Heart left ventricle (tissue), 13 donors: Measurements from ENCODE around the gene LRP5.

Experiments used
- CTCF ChIP-seq, 12 donors: fragments of 200-600 bp; sonication (generic) in 4 of 12; IDR thresholded peaks; one replicate each; pipeline versions ENCODE4 v1.5.0 to v1.8.0; 2018 to 2022; ENCODE audit warnings: antibody characterized with exemption in 12 of 12, mild to moderate bottlenecking in 5 of 12
- POLR2A ChIP-seq, 2 donors: fragments of 450-650 bp; IDR thresholded peaks; one replicate each; pipeline ENCODE4 v1.6.1; 2017; ENCODE audit warnings: antibody characterized with exemption in 2 of 2, mild to moderate bottlenecking in 2 of 2, moderate library complexity in 2 of 2
- donor health status: ischemic (EF 13 %, LVEDD 7.1; RV severe dilation, severe dysfunction).
- donor health status: DM: no; HTN: yes; CAD: no.
- donor health status: DM: no; HTN: no; CAD: no.
- donor health status: ischemic (EF 25% LVEDD 6.9; RV normal size, moderate dysfunction).
- donor health status: ischemic (EF 25% LVEDD 5.7; RV mildly dilated, moderate dysfunction).
- donor health status: ischemic (EF 35%, LVEDD 5.7; RV mildly dilated, moderate dysfunction).
- donor health status: nonischemic (EF 11% LVEDD 7.7; RV severe dilation, severe dysfunction).
- donor health status: DM: yes; HTN: yes; CAD: no.
- donor health status: PGD.
- donor health status: ischemic (EF 29% LVEDD 5.4; RV normal size, mild dysfunction).
- donor health status: nonischemic (EF 23%, LVEDD 6.1; RV moderate dilation, normal function).

GRCh38 chr11:68411501-68411991, 99.2 kb downstream of the LRP5 start:
- TF ChIP-seq CTCF (IDR thresholded peaks at IDR 0.05) (no peak), POLR2A (IDR thresholded peaks at IDR 0.05) (no peak)
